ENCODE results near the gene PLCD4.
A peak's percentile ranks its signal among the peaks of the same experiment; 100 is the strongest.

Gene PLCD4

DNA sequence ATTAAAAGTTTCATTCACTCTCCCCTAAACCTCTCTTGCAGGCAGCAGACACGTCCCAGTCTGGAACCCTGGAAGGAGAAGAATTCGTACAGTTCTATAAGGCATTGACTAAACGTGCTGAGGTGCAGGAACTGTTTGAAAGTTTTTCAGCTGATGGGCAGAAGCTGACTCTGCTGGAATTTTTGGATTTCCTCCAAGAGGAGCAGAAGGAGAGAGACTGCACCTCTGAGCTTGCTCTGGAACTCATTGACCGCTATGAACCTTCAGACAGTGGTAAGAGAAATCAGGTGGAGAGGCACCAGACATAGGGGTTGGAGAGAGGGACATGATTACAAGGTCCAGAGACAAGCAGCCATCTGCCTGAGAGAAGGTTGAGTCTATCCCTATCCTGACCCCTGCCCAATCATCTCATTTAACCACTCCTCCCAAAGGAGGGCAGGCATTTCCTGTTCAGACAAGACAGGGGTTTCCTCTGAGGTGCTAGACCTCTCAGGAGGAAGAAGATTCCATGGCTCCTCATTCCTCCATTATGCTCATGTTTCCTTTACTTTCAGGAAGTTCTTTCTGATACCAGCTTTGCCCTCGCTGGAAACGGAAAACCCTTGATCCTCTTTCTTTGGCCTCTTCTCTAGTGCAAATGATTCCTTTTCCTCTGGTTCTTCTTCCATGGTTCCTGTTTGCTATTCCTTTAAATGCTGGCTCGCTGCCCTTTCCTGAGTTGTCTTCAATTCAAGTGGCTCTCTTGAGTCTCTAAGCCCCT, 15.1 kb downstream of the PLCD4 start:
- no peak for DNase-seq

- DNase-seq: no peak
Measured at GRCh38 chr2:218623366-218623705, 15.6 kb downstream of the PLCD4 start.

DNA sequence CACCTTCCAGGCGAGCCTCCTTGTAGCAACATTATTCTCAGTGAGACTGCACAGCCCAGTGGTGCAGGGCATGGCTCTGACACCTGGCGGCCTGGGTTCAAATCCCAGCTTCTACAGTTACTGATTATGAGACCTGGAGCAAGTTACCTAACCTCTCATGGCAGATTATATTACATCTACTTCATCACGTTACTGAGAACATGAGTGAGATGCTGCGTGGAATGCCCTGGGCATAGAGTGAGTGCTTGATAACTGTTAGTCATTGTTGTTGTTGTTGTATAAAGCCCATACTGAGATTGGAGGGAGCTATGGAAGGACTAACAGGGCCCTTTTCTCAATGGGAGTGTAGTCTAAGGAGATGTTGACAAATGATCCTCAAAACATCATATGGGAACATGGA, 18.7 kb downstream of the PLCD4 start:
- DNase-seq: no peak

DNA sequence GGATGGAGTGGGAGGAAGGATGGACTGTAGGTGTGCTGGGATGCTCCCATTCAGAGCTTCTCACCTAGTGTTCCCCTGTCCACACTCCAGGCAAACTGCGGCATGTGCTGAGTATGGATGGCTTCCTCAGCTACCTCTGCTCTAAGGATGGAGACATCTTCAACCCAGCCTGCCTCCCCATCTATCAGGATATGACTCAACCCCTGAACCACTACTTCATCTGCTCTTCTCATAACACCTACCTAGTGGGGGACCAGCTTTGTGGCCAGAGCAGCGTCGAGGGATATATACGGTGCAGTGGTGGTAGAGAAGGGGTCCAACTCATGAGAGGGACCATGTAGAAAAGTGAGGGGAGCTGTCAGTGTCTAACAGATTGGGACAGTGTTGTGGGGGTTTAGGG, 20.2 kb downstream of the PLCD4 start:
- no peak for DNase-seq

GRCh38 chr2:218631837-218632236, 24.1 kb downstream of the PLCD4 start:
- DNase-seq: peak; percentile 61

DNA sequence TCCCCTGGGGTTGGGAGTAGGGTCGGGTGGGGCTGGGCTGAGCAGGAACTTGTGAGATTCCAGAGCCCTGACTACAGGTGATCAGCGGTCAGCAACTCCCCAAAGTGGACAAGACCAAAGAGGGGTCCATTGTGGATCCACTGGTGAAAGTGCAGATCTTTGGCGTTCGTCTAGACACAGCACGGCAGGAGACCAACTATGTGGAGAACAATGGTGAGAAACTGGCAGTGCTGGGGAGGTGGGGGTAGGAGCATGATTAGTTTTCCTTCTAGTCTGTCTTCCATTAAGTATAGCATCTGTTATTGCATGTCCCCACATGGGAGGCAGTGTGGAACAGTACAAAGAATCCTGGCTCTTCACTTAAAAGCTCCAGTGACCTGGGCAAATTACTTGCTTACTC, 28.0 kb downstream of the PLCD4 start:
- DNase-seq: no peak

DNA sequence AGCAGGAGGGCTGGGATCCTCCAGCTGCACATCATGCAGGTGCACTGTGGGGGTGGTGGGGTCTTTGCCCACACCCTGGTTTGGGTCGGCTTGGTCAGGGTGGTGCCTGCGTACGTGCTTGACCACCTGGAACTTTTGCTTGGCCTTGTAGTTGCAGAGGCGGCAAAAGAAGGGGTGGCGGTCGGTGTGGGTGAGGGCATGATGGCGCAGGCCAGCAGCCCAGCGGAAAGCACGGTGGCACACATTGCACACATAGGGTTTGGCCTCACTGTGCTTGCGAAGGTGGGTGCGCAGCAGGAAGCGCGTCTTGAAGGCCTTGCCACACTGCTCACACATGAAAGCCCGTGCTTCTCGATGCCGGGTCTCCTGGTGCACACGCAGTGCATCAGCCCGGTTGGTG, 30.7 kb downstream of the PLCD4 start:
- no peak for DNase-seq

GRCh38 chr2:218642121-218642656, 34.5 kb downstream of the PLCD4 start:
- no peak for DNase-seq

GRCh38 chr2:218642786-218643185, 35.1 kb downstream of the PLCD4 start:
- DNase-seq: no peak

- DNase-seq: no peak
Measured at GRCh38 chr2:218643751-218644310, 36.1 kb downstream of the PLCD4 start.

GRCh38 chr2:218644721-218645120, 37.0 kb downstream of the PLCD4 start:
- no peak for DNase-seq

GRCh38 chr2:218645126-218645525, 37.4 kb downstream of the PLCD4 start:
- no peak for DNase-seq

DNA sequence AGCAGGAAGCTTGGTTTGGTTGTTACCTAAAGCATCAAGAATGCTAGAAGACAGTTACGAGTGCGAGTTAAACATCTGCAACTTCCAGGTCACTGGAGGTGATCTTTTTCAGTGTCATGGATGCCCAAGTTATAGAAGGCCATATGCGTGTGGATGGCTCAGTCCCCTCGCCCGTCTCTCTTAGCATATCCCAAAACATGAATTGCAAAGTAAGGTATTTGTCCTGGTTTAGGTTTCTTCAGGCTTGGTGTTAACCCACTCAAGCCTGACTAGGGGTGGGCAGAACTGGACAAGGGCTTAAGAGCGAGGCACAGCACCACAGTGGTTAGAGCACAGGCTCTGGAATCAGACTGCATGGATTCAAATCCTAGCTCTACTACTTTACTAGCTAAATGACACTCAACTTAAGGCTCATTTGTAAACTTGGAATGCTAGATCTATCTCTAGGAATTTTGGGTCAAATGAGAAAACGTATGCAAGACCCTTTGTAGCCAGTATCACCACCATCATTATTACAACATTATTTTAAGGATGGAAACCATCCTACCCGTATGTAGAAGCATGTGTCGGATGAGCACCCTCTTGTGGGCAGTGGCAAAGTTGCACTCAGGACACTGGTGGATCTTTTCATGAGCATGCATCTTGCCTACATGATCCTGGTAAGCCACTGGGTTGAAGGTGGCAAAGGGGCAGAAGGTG, 40.5 kb downstream of the PLCD4 start:
- peak; percentile 48 for DNase-seq

- no peak for DNase-seq
Measured at GRCh38 chr2:218648787-218649100, 41.0 kb downstream of the PLCD4 start.

DNA sequence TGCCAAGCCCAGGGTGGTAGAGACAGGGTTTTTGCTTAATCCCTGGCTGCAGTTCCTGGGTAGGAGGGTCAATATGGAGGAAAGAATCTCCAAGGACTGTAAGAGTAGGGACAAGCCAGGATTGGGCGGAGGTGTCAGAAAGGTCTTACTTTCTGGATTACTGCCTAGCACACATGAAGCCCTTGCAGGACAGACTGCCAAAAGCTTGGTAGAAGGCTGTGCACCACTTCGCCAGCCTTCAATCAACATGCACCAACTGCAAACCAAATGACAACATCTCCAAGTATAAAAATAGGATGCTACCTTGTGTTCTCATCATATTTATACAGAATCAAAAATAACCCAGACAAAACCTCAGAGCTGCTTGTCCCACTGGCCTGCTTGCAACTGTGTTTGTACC, 48.1 kb downstream of the PLCD4 start:
- DNase-seq: no peak

DNA sequence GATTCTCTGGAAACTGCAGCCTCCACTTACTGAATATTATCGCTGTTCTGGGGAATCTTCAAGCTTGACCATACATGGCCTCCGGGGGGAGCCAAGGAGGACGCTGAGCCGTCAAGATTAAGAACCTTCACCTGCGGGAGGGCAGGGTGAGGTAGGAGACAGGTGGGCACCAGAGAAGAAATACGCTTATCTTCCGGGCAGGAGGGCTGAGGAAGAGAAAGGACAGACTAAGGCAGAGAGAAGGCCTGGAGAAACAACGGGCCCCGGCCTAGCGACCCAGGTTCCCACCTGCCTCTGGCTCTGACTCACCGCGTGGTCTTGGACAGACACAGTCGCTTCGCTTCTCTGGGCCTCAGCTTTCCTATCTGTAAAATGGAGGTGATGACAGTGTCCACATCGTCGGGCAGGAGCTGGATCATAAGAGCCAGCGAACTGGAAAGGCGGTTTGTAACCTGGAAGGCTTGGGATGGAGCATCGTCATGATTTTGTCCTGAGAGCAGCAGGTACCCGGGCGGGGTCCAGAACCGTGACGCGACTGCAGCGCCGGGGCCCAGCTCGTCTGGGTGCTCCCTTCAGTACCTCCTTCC, 51.1 kb downstream of the PLCD4 start:
- peak; percentile 47 for DNase-seq

- DNase-seq: peak; percentile 80
Measured at GRCh38 chr2:218659258-218659987, 51.7 kb downstream of the PLCD4 start, which contains the start of the genes BCS1L and ZNF142. Gene BCS1L, plus strand, starts transcription at chr2:218659683. Its CDS starts 1,305 bp downstream, at chr2:218660988. Gene ZNF142, minus strand, starts transcription at chr2:218659623. Its CDS starts 3,194 bp downstream, at chr2:218656429.

GRCh38 chr2:218659988-218660358, 52.3 kb downstream of the PLCD4 start:
- no peak for DNase-seq

DNA sequence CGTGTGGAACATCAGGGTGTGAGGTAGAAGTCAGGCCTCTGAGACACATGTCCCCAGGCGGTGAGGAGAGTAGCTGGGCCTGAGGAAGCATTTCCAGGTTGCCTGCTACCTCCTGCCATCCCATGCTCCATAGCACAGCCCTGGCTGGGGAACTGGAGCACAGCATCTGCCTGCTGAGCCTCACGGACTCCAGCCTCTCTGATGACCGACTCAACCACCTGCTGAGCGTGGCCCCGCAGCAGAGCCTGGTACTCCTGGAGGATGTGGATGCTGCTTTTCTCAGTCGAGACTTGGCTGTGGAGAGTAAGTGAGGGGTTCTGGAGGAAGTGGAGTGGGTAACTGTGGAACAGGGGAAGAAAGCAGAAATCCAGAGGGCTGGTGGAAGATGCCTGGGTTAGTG, 54.7 kb downstream of the PLCD4 start:
- DNase-seq: no peak

DNA sequence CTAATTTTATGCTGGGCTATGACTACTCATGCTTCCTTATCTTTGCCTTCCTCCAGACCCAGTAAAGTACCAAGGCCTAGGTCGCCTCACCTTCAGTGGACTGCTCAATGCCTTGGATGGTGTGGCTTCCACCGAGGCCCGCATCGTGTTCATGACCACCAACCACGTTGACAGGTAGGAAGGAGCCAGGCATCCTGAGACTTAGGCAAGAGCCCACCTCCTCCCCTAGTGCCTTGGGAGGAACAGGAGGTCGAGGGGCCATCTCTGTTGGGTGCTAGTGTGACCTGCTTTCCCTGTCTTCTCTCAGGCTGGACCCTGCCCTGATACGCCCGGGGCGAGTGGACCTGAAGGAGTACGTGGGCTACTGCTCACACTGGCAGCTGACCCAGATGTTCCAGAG, 55.1 kb downstream of the PLCD4 start:
- DNase-seq: no peak

GRCh38 chr2:218663901-218664300, 56.2 kb downstream of the PLCD4 start:
- DNase-seq: no peak

DNA sequence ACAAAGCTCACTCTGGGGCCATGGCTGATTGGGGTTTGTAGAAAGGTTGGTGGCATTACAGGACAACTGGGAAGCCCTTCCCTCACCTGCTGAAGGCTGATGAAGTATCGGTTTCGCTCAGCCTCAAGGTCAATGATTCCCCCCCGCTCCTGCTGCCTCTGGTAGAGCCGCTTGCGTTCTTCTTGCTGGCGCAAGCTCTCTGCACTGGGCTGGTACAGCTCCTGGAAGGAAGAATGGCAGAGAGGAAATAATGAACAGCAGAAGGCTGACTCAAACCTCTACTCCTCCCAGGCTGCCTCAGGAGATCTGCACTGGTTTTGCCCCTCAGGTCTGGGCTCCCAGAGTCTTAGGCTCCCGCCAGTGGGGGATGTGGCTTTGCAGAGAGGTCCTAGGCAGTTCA, 57.0 kb downstream of the PLCD4 start:
- no peak for DNase-seq

- no peak for DNase-seq
Measured at GRCh38 chr2:218671097-218671653, 63.5 kb downstream of the PLCD4 start.
